WTC11 (cell line): Measurements from ENCODE around the gene RAB11FIP3.

ENCODE experiments used
- AFF4 ChIP-seq: sonication (generic); formaldehyde crosslinking; IDR thresholded peaks from 2 replicates; pipeline ENCODE4 v1.8.1; 2023; ENCODE audit warnings: mild to moderate bottlenecking, missing genetic modification reagents, borderline replicate concordance
- ARID4B ChIP-seq: sonication (generic); formaldehyde crosslinking; IDR thresholded peaks from 2 replicates; pipeline ENCODE4 v1.8.0; 2023; ENCODE audit warnings: missing genetic modification reagents, mild to moderate bottlenecking, borderline replicate concordance
- PREB ChIP-seq: sonication (generic); formaldehyde crosslinking; IDR thresholded peaks from 2 replicates; pipeline ENCODE4 v1.8.1; 2022; ENCODE audit warnings: mild to moderate bottlenecking, missing genetic modification reagents, moderate library complexity, borderline replicate concordance
- USF1 ChIP-seq: sonication (generic); formaldehyde crosslinking; IDR thresholded peaks from 2 replicates; pipeline ENCODE4 v1.8.0; 2022; ENCODE audit warnings: mild to moderate bottlenecking, missing genetic modification reagents
- USF2 ChIP-seq: sonication (generic); formaldehyde crosslinking; IDR thresholded peaks from 2 replicates; pipeline ENCODE4 v1.8.1; 2023; ENCODE audit warnings: mild to moderate bottlenecking, missing genetic modification reagents, moderate library complexity

GRCh38 chr16:525123-525519 lies 99.7 kb downstream of the RAB11FIP3 start:
- TF ChIP-seq AFF4 (CRISPR knock-in tag): no peak
- no peak for TF ChIP-seq PREB
- no peak for TF ChIP-seq ARID4B (CRISPR knock-in tag)
- no peak for TF ChIP-seq USF1
- no peak for TF ChIP-seq USF2 (CRISPR knock-in tag)
